Ectodermal cell (in vitro differentiated cells): ENCODE results near the gene HSF2BP.
"Not testable (repeated sequence)": the region's sequence is repeated elsewhere in the genome, so short reads cannot be mapped to it uniquely, and the experiment has no call there.

Experiments
- H3K27ac ChIP-seq: 2 replicates; pipeline ENCODE4 v1.7.0; 2013; ENCODE audit warnings: mild to moderate bottlenecking, low read depth, low read length; ENCODE audit not compliant: insufficient read depth, poor library complexity, severe bottlenecking
- H3K27me3 ChIP-seq: 2 replicates; pipeline ENCODE4 v1.7.0; 2013; ENCODE audit warnings: mild to moderate bottlenecking, low read length; ENCODE audit not compliant: insufficient read depth, control insufficient read depth, poor library complexity, severe bottlenecking
- H3K36me3 ChIP-seq: one replicate; pipeline ENCODE4 v1.7.0; 2013; ENCODE audit warnings: low read length; ENCODE audit not compliant: control insufficient read depth, insufficient read depth
- H3K4me1 ChIP-seq: one replicate; pipeline ENCODE4 v1.7.0; 2013; ENCODE audit warnings: low read length; ENCODE audit not compliant: control insufficient read depth, insufficient read depth
- H3K4me3 ChIP-seq: 2 replicates; pipeline ENCODE4 v1.7.0; 2013; ENCODE audit warnings: low read depth, low read length, control low read depth; ENCODE audit not compliant: insufficient read depth
- H3K9me3 ChIP-seq: 2 replicates; pipeline ENCODE4 v1.7.0; 2013; ENCODE audit warnings: mild to moderate bottlenecking, low read length, moderate library complexity; ENCODE audit not compliant: control insufficient read depth
- WGBS, 2 experiments: methylation state at CpG; one replicate each; pipeline ENCODE4 v1.1.7; 2013; ENCODE audit warnings: missing lambda C conversion rate in 2 of 2; 5-methylcytosine and 5-hydroxymethylcytosine counted together

The HSF2BP gene

DNA sequence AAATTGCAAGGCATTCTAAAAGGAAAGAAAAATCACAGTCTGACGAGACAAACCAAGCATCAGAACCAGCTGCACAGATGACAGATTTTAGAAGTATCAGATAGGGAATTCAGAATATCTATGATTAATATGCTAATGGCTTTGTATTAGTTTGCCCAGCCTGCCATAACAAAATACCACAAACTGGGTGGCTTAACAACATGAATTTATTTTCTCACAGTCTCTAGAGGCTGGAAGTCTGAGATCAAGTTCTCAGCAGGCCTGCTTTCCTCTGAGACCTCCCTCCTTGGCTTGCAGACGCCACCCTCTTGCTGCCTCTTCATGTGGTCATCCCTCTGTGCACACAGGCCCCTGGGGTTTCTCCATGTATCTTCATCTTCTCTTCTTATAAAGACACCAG, 118.7 kb downstream of the HSF2BP start:
- no CpG with 5 or more reads among the region's 2 CpGs for WGBS, 2 experiments
- H3K36me3 ChIP-seq, H3K27me3 ChIP-seq, H3K4me3 ChIP-seq, H3K27ac ChIP-seq, H3K4me1 ChIP-seq, H3K9me3 ChIP-seq: not testable (repeated sequence)

DNA sequence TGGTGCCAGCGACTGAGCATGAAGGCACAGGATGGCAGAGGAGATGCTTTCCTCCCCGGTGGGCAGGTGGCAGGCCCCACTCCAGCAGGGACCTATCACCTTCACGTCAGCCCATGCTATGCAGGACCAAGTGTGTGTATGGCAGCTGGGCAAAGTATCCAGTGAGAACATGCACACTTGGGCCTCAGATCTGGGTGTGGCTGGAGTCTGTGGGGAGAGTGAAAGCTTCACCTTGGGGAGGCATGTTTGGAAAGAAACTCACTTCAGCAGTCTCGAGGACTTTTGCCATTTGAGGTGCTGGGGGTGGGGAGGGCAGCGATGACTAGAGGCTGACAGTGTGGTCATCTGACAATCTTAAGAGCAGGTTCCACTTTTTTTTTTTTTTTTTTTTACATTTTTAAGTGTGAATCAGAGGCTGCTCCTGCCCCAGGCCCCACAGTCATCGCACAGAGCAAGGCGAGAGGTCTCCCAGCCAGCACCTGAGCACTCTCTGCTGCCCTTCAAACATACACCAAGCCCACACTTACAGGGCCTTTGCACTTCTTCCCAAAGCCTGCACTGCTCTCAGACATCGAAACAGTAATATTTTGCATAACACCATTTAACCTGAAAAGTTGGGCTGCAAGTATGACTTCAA, 136.7 kb downstream of the HSF2BP start:
- H3K36me3 ChIP-seq, H3K27me3 ChIP-seq, H3K4me3 ChIP-seq, H3K4me1 ChIP-seq, H3K27ac ChIP-seq, H3K9me3 ChIP-seq: not testable (repeated sequence)
- WGBS, 2 experiments = no CpG with 5 or more reads among the region's 8 CpGs

- no CpG with 5 or more reads among the region's 6 CpGs for WGBS, 2 experiments
- not testable (repeated sequence) for H3K27me3 ChIP-seq
Measured at GRCh38 chr21:43517701-43518100, 141.6 kb downstream of the HSF2BP start.

GRCh38 chr21:43516860-43517627, 142.2 kb downstream of the HSF2BP start:
- not testable (repeated sequence) for H3K4me3 ChIP-seq, H3K4me1 ChIP-seq, H3K27ac ChIP-seq, H3K36me3 ChIP-seq, H3K9me3 ChIP-seq, H3K27me3 ChIP-seq
- WGBS, 2 experiments = no CpG with 5 or more reads among the region's 10 CpGs

More at GRCh38 chr21:43517701-43518100, 141.6 kb downstream of the HSF2BP start:
- not testable (repeated sequence) for H3K9me3 ChIP-seq, H3K27ac ChIP-seq, H3K36me3 ChIP-seq, H3K4me3 ChIP-seq, H3K4me1 ChIP-seq

DNA sequence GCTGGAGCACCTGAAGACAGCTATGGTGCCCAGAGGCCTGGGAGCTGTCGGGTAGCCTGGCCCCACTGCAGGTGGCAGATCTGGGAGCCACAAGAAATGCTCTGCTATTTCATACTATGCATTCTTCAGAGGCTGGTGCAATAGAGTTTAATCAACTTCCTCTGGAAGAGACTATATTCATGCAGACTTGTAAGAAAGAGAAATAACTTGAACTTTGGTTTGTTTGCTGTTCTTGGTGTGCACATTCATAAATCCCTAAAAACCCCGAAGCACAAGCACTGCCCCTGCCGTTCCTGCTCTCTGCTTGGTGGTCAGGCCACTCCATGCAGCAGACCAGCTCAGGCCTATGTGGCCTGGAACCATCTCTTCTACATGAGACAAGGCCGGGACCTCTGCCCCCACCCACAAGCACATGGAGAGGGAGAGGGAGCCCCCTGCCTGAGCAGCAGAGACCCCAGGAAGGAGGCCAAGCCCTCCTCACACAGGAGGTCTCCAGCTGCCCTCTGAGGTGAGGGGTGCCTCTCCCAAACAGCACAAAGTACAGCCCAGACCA, 142.9 kb downstream of the HSF2BP start:
- WGBS, 2 experiments = no CpG with 5 or more reads among the region's 4 CpGs
- not testable (repeated sequence) for H3K9me3 ChIP-seq, H3K4me3 ChIP-seq, H3K27me3 ChIP-seq, H3K36me3 ChIP-seq, H3K27ac ChIP-seq, H3K4me1 ChIP-seq

GRCh38 chr21:43514834-43515233, 144.5 kb downstream of the HSF2BP start:
- not testable (repeated sequence) for H3K4me1 ChIP-seq, H3K27ac ChIP-seq, H3K9me3 ChIP-seq, H3K36me3 ChIP-seq, H3K4me3 ChIP-seq, H3K27me3 ChIP-seq
- WGBS, 2 experiments = no CpG with 5 or more reads among the region's 3 CpGs

GRCh38 chr21:43513023-43513422, 146.3 kb downstream of the HSF2BP start:
- not testable (repeated sequence) for H3K27me3 ChIP-seq, H3K9me3 ChIP-seq, H3K4me1 ChIP-seq, H3K27ac ChIP-seq, H3K4me3 ChIP-seq, H3K36me3 ChIP-seq
- no CpG with 5 or more reads among the region's 3 CpGs for WGBS, 2 experiments

DNA sequence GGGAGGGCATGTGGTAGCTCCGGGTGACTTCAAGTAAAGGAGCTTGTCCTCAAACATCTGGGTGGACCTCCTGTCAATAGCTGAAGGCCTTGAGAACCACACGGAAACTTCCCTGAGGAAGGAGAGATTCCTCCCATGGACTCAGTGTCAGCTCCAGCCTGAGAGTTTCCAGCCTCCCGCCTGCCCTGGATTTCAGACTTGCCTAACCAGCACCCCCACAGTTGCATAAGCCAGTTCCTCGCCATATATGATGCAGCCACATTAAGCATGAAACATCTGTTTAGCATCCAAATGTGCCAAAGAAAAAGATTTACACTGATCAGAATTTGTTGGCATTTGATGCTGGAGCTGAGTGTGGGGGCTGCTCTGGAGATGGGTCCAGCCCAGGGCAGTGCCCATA, 148.1 kb downstream of the HSF2BP start:
- H3K36me3 ChIP-seq, H3K4me3 ChIP-seq, H3K27me3 ChIP-seq, H3K27ac ChIP-seq, H3K9me3 ChIP-seq, H3K4me1 ChIP-seq: not testable (repeated sequence)
- WGBS, 2 experiments = no CpG with 5 or more reads among the region's 4 CpGs

DNA sequence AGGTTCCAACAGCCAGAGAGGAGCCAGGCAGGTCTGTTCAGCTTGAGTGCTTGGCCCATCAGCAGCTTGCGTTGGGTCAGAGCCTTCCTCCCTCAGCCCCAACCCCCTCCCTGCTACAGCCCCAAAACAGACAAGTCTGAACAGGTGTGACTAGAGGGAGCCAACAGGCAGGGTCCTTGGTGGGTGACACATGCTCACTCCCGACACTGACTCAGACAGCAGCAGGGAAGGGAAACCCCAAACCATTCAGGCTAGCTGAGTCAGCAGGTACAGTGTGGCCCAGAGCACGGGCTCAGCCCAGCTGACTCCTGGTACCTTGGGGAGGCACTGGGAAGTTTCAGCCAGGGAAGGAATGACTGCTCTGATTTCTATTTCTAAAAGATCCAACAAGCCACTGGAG, 148.6 kb downstream of the HSF2BP start:
- WGBS, 2 experiments = no CpG with 5 or more reads among the region's 3 CpGs
- H3K9me3 ChIP-seq, H3K4me1 ChIP-seq, H3K27me3 ChIP-seq, H3K4me3 ChIP-seq, H3K36me3 ChIP-seq, H3K27ac ChIP-seq: not testable (repeated sequence)

DNA sequence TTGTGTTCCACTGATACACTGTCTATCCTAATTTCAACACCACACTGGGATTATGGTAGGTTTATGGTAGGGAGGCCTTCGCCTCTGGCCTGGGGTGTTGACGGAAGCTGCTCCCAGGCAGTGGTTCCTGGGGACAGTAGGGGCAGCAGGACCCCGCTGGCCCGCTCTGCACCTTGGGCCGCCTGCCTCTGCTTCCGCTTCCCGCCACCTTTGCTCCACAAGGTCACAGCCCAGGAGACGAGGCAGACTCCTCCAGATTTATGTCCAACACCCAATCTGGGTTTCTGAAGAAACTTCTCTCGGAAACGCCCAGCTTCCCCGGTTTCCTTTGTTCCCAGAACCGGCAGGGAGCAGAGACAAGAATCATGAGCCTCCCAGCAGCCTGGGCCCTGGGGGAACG, 155.4 kb downstream of the HSF2BP start:
- not testable (repeated sequence) for H3K36me3 ChIP-seq, H3K4me3 ChIP-seq, H3K27me3 ChIP-seq, H3K9me3 ChIP-seq, H3K4me1 ChIP-seq, H3K27ac ChIP-seq
- no CpG with 5 or more reads among the region's 13 CpGs for WGBS, 2 experiments
